Pancreas (tissue), 10 donors: ENCODE results near the gene PADI4. TPM values are rescaled to one million over a fixed set of nuclear protein-coding genes. Genes with fewer than 3 reads are reported as not detected.

Source experiments
- ATAC-seq, 4 donors: fragments of 200-7000 bp; cut with Tn5 transposase; one replicate each; pipeline versions ENCODE4 v1.8.0 to v1.9.1; 2020; ENCODE audit warnings: mild to moderate bottlenecking in 4 of 4, moderate library complexity in 4 of 4
- DNase-seq, 6 donors: peaks; one replicate each; pipeline ENCODE4 v3.0.0-alpha.2; 2020
- FAIRE-seq: peaks from 2 replicates; lab custom pipeline; 2012; peaks lifted over from hg19 to GRCh38; lab: Jason Lieb, UNC
- H3K27ac ChIP-seq, 4 donors: fragments of 200-600 bp; sonication (generic); 1 replicate in 3 of 4; 2 replicates in 1 of 4; pipeline versions ENCODE4 v1.5.0 to v1.8.0; 2020
- H3K27me3 ChIP-seq, 4 donors: fragments of 200-600 bp; one replicate each; pipeline ENCODE4 v1.8.0; 2021
- H3K36me3 ChIP-seq, 3 donors: fragments of 200-600 bp; sonication (generic) in 1 of 3; one replicate each; pipeline versions ENCODE4 v1.5.0 to v1.8.0; 2020 to 2021
- H3K4me1 ChIP-seq, 3 donors: fragments of 200-600 bp; one replicate each; pipeline ENCODE4 v1.8.0; 2021
- H3K4me3 ChIP-seq, 4 donors: fragments of 200-600 bp; sonication (generic) in 2 of 4; one replicate each; pipeline versions ENCODE4 v1.5.0 to v1.8.0; 2020 to 2021
- H3K9me3 ChIP-seq, 4 donors: fragments of 200-600 bp; one replicate each; pipeline ENCODE4 v1.8.0; 2021
- CTCF ChIP-seq, 4 donors: fragments of 200-600 bp; sonication (generic) in 3 of 4; IDR thresholded peaks; one replicate each; pipeline versions ENCODE4 v1.5.0 to v1.8.0; 2021; ENCODE audit warnings: antibody characterized with exemption in 4 of 4
- WGBS, 2 donors: extraction: QIAGEN DNeasy Blood & Tissue Kit; methylation state at CpG; one replicate each; pipeline ENCODE4 v1.1.7; 2013; 5-methylcytosine and 5-hydroxymethylcytosine counted together
- intact Hi-C, 3 donors: fragments of 100-400 bp; cut with DNase I; formaldehyde crosslinking; loops; one replicate each; pipeline versions ENCODE4 v1.11.1 to v1.14.2; 2022
- polyA plus RNA-seq, 2 donors: library from polyadenylated mRNA; stranded (reverse); fragments of 200-250 nt; gene quantifications; one replicate each; pipeline ENCODE4 v1.2.3, GENCODE V29; 2013
- total RNA-seq, 6 donors: library from RNA; stranded (reverse); fragmentation: NEBNext Ultra II Directional in 4 of 6; extraction: Animal tissue kit (Norgen Biotek cat#: 25700) in 4 of 6; gene quantifications; one replicate each; pipeline versions ENCODE4 v1.2.1 to v1.2.4, GENCODE V29; 2021 to 2023
- donor health status: healthy with polysubstance abuse.
- donor health status: DM: no; HTN: no; CAD: no; lungs with moderate emphysema.
- donor health status: DM: no; HTN: no; CAD: no.
- donor health status: control.
- donor health status: control.
- donor health status: Bipolar disorder and iron deficiency.
- donor health status: DM: yes; HTN: yes; CAD: no.
- donor health status: DM: no; HTN: no; CAD: no.
- donor health status: DM: no; HTN: no; CAD: no.
- donor health status: DM: yes; HTN: yes; CAD: no.

Gene PADI4
- total and polyA plus RNA-seq, 8 donors, result 0.06 to 0.83 (median 0.43) TPM; not detected in 4

GRCh38 chr1:17359808-17360207, 51.8 kb downstream of the PADI4 start:
- no peak overlapping the region for H3K4me3 ChIP-seq
- no peaks in the 10 kb centered on the region for H3K9me3 ChIP-seq
- TF ChIP-seq CTCF (IDR thresholded peaks at IDR 0.05), result no peak
- 79 to 81% methylated on average over 9 of the region's 9 CpGs for WGBS, 2 donors
- ATAC-seq (no peak), FAIRE-seq (no peak), DNase-seq (no peak)
- no peaks in the 10 kb centered on the region for H3K4me1 ChIP-seq
- intact Hi-C loops, result no loop called here
- no peaks in the 10 kb centered on the region for H3K27me3 ChIP-seq
- H3K27ac ChIP-seq, result no peak overlapping the region
- no peaks in the 10 kb centered on the region for H3K36me3 ChIP-seq

GRCh38 chr1:17360272-17360956, 52.4 kb downstream of the PADI4 start:
- no peak for DNase-seq
- Histone ChIP-seq H3K36me3 (no peaks in the 10 kb centered on the region), H3K4me1 (no peaks in the 10 kb centered on the region), H3K4me3 (no peak overlapping the region), H3K27ac (no peak overlapping the region), H3K27me3 (no peaks in the 10 kb centered on the region), H3K9me3 (no peaks in the 10 kb centered on the region)
- intact Hi-C loops, result no loop called here
- WGBS, 2 donors, result 78 to 86% methylated on average over 11 of the region's 11 CpGs
- no peak for ATAC-seq
- no peak for FAIRE-seq
- TF ChIP-seq CTCF (IDR thresholded peaks at IDR 0.05), result no peak

- Histone ChIP-seq H3K27me3 (no peaks in the 10 kb centered on the region), H3K4me3 (no peak overlapping the region), H3K9me3 (no peaks in the 10 kb centered on the region), H3K4me1 (no peaks in the 10 kb centered on the region), H3K36me3 (no peaks in the 10 kb centered on the region), H3K27ac (no peak overlapping the region)
- intact Hi-C loops, result no loop called here
- 75 to 76% methylated on average over 4 of the region's 4 CpGs for WGBS, 2 donors
- ATAC-seq (no peak), FAIRE-seq (no peak), DNase-seq (no peak)
- no peak for TF ChIP-seq CTCF (IDR thresholded peaks at IDR 0.05)
Observed at GRCh38 chr1:17361687-17362086, 53.7 kb downstream of the PADI4 start.

GRCh38 chr1:17363351-17363750, 55.4 kb downstream of the PADI4 start:
- no peaks in the 10 kb centered on the region for H3K9me3 ChIP-seq
- no peak for TF ChIP-seq CTCF (IDR thresholded peaks at IDR 0.05)
- DNase-seq, result no peak
- ATAC-seq, result no peak
- 72 to 73% methylated on average over 12 of the region's 12 CpGs for WGBS, 2 donors
- no peaks in the 10 kb centered on the region for H3K4me1 ChIP-seq
- H3K27ac ChIP-seq, result no peak overlapping the region
- FAIRE-seq, result no peak
- H3K4me3 ChIP-seq, result no peak overlapping the region
- intact Hi-C loops, result no loop called here
- H3K36me3 ChIP-seq, result no peaks in the 10 kb centered on the region
- no peaks in the 10 kb centered on the region for H3K27me3 ChIP-seq

- Histone ChIP-seq H3K27ac (no peak overlapping the region), H3K27me3 (no peaks in the 10 kb centered on the region), H3K4me3 (no peak overlapping the region), H3K36me3 (no peaks in the 10 kb centered on the region), H3K9me3 (no peaks in the 10 kb centered on the region), H3K4me1 (no peaks in the 10 kb centered on the region)
- WGBS, 2 donors, result 51 to 62% methylated on average over 4 of the region's 4 CpGs
- no peak for ATAC-seq
- FAIRE-seq, result no peak
- intact Hi-C loops, result no loop called here
- no peak for TF ChIP-seq CTCF (IDR thresholded peaks at IDR 0.05)
- DNase-seq, result no peak
Observed at GRCh38 chr1:17363771-17364170, 55.8 kb downstream of the PADI4 start.
